ENCODE results near the gene OSGIN1.

GRCh38 chr16:83961591-83961990 lies 8.6 kb downstream of the OSGIN1 start:
- TF ChIP-seq CTCF (IDR thresholded peaks at IDR 0.05) (no peak), POLR2A (IDR thresholded peaks at IDR 0.05) (no peak)

Measured in right lobe of liver (tissue), 4 donors.